GM12891 (cell line): ENCODE results near the gene C1orf116.
A peak's percentile ranks its signal among the peaks of the same experiment; 100 is the strongest.

ENCODE experiments used
- DNase-seq: peaks from one replicate; pipeline ENCODE4 v3.0.0; 2011; ENCODE audit warnings: low spot score; ENCODE audit not compliant: insufficient read length
- FAIRE-seq: peaks from 2 replicates; lab custom pipeline; 2011; peaks lifted over from hg19 to GRCh38; lab: Jason Lieb, UNC
- PAX5 ChIP-seq: IDR thresholded peaks from 2 replicates; pipeline ENCODE4 v1.6.1; 2011; ENCODE audit warnings: low read length, moderate library complexity, mild to moderate bottlenecking; ENCODE audit not compliant: insufficient read depth, severe bottlenecking
- POLR2A ChIP-seq: IDR thresholded peaks from 2 replicates; pipeline ENCODE4 v1.6.1; 2011; ENCODE audit warnings: low read depth, low read length, control low read depth
- POLR2AphosphoS5 ChIP-seq: IDR thresholded peaks from 2 replicates; pipeline ENCODE4 v1.6.1; 2011; ENCODE audit warnings: low read depth, low read length, control low read depth
- POU2F2 ChIP-seq: IDR thresholded peaks from 2 replicates; pipeline ENCODE4 v1.6.1; 2011; ENCODE audit warnings: low read depth, mild to moderate bottlenecking, control low read depth, low read length, moderate library complexity
- SPI1 ChIP-seq: IDR thresholded peaks from 2 replicates; pipeline ENCODE4 v1.6.1; 2011; ENCODE audit warnings: low read depth, low read length, control low read depth
- TAF1 ChIP-seq: IDR thresholded peaks from 2 replicates; pipeline ENCODE4 v1.6.1; 2011; ENCODE audit warnings: low read depth, low read length, control low read depth

C1orf116 gene

GRCh38 chr1:206998816-206999215 lies 33.7 kb downstream of the C1orf116 start:
- FAIRE-seq (no peak), DNase-seq (no peak)
- no peak for TF ChIP-seq TAF1
- TF ChIP-seq POLR2A: no peak
- TF ChIP-seq POLR2AphosphoS5: no peak
- no peak for TF ChIP-seq POU2F2
- no peak for TF ChIP-seq SPI1
- TF ChIP-seq PAX5: no peak

GRCh38 chr1:206992790-206993189 lies 39.8 kb downstream of the C1orf116 start:
- DNase-seq (no peak), FAIRE-seq (no peak)
- no peak for TF ChIP-seq PAX5
- no peak for TF ChIP-seq TAF1
- TF ChIP-seq POLR2A: no peak
- no peak for TF ChIP-seq SPI1
- no peak for TF ChIP-seq POU2F2
- no peak for TF ChIP-seq POLR2AphosphoS5

GRCh38 chr1:206987873-206988272 lies 44.7 kb downstream of the C1orf116 start:
- FAIRE-seq (no peak), DNase-seq (no peak)
- TF ChIP-seq PAX5: no peak
- TF ChIP-seq POLR2AphosphoS5: no peak
- TF ChIP-seq TAF1: no peak
- no peak for TF ChIP-seq POU2F2
- TF ChIP-seq SPI1: no peak
- TF ChIP-seq POLR2A: no peak

GRCh38 chr1:206986885-206987284 lies 45.7 kb downstream of the C1orf116 start:
- DNase-seq (no peak), FAIRE-seq (no peak)
- TF ChIP-seq POLR2AphosphoS5: no peak
- TF ChIP-seq TAF1: no peak
- no peak for TF ChIP-seq POLR2A
- no peak for TF ChIP-seq SPI1
- no peak for TF ChIP-seq PAX5
- no peak for TF ChIP-seq POU2F2

- DNase-seq: no peak
- no peak for FAIRE-seq
- TF ChIP-seq SPI1 (no peak), POU2F2 (no peak), POLR2A (no peak), TAF1 (no peak), POLR2AphosphoS5 (no peak), PAX5 (no peak)
Observed at GRCh38 chr1:206986402-206986801, 46.2 kb downstream of the C1orf116 start.

GRCh38 chr1:206985162-206985749 lies 47.3 kb downstream of the C1orf116 start:
- FAIRE-seq: no peak
- TF ChIP-seq SPI1: no peak
- TF ChIP-seq TAF1: no peak
- TF ChIP-seq POLR2A: no peak
- TF ChIP-seq POU2F2: no peak
- TF ChIP-seq PAX5: no peak
- no peak for DNase-seq

- DNase-seq: peak; percentile 28
- no peak for TF ChIP-seq POLR2A
- no peak for TF ChIP-seq TAF1
- TF ChIP-seq PAX5: no peak
- no peak for TF ChIP-seq POLR2AphosphoS5
- TF ChIP-seq POU2F2: no peak
- TF ChIP-seq SPI1: no peak
- peak; percentile 85 for FAIRE-seq
Observed at GRCh38 chr1:206982216-206982615, 50.3 kb downstream of the C1orf116 start.

- FAIRE-seq: peak; percentile 55
- TF ChIP-seq TAF1 (no peak), POLR2AphosphoS5 (no peak), SPI1 (no peak), PAX5 (no peak), POLR2A (no peak), POU2F2 (no peak)
- no peak for DNase-seq
Observed at GRCh38 chr1:206979379-206980043, 53.0 kb downstream of the C1orf116 start.

GRCh38 chr1:206978259-206978658 lies 54.3 kb downstream of the C1orf116 start:
- no peak for DNase-seq
- TF ChIP-seq POLR2AphosphoS5: no peak
- TF ChIP-seq POU2F2: no peak
- no peak for TF ChIP-seq SPI1
- no peak for TF ChIP-seq POLR2A
- no peak for TF ChIP-seq PAX5
- no peak for TF ChIP-seq TAF1
- no peak for FAIRE-seq

GRCh38 chr1:206975306-206975705 lies 57.2 kb downstream of the C1orf116 start:
- FAIRE-seq (no peak), DNase-seq (no peak)
- TF ChIP-seq POLR2AphosphoS5 (no peak), POU2F2 (no peak), TAF1 (no peak), PAX5 (no peak), SPI1 (no peak), POLR2A (no peak)

- TF ChIP-seq POLR2A (no peak), TAF1 (no peak), SPI1 (no peak), POLR2AphosphoS5 (no peak), PAX5 (no peak), POU2F2 (no peak)
- DNase-seq (no peak), FAIRE-seq (no peak)
Observed at GRCh38 chr1:206974140-206974539, 58.4 kb downstream of the C1orf116 start.
